ENCODE measurements around the gene DNASE1L1. TPM values are rescaled to one million over a fixed set of nuclear protein-coding genes. Genes with fewer than 3 reads are reported as not detected.
A peak's percentile ranks its signal among the peaks of the same experiment; 100 is the strongest.

Gene DNASE1L1, protein sequence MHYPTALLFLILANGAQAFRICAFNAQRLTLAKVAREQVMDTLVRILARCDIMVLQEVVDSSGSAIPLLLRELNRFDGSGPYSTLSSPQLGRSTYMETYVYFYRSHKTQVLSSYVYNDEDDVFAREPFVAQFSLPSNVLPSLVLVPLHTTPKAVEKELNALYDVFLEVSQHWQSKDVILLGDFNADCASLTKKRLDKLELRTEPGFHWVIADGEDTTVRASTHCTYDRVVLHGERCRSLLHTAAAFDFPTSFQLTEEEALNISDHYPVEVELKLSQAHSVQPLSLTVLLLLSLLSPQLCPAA
- 10 to 100 TPM; 20.5 to 22.6 TPM for total RNA-seq
- total RNA-seq, result 27.7 to 31.4 reads per million in 2 donors

DNA sequence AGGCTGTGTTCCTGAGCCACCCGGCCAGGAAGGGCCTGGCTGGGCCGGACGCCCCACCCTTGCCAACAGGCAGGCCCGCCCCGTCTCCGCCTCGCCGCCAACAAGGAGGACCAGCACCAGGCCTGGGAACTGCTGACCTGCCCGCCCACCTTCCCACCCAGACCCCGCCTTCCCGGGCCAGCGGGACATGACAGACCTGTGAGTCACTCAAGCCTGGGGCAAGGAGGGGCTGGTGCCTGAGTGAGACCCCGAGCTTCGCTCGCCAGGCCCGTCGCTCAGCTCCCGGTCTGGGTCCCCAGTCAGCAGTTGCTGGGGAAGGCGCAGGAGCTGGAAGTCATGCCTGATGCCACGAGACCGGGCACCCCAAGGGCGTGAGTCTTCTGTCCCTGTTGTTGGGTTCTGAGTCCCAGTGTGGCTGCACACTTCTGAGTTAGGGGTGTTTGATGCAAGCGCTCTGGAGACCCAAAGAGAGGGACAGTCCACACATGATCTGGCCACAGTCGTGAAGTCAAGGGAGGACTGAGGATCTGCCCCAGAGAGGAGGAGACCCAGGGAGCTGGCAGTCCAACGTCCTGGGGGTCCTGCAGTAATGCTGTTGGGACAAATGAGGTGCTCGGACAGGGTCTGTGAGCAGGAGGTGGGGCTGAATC is at the start of gene DNASE1L1:
Gene DNASE1L1 (minus strand): TSS at position 33 of the 650 bp plus-strand sequence. CDS start 3,686 bp downstream, outside the sequence.
- H3K27ac Mint-ChIP-seq, result no peak within 1 kb of the TSS
- H3K4me3 Mint-ChIP-seq, result peak within 1 kb of the TSS; percentile 60
- no peaks in the 10 kb centered on the region for H3K9me3 ChIP-seq (ENCODE audit: control insufficient read depth, low read length, poor library complexity, severe bottlenecking)
- H3K27me3 Mint-ChIP-seq, result no peaks in the 10 kb centered on the region
- ATAC-seq (no peak), DNase-seq (peak in 1 of 3 donors; percentile 10)
- no peaks in the 10 kb centered on the region for H3K36me3 Mint-ChIP-seq (ENCODE audit: low read depth)
- H3K4me1 Mint-ChIP-seq, result peaks cover 7% of the 10 kb centered on the region

DNA sequence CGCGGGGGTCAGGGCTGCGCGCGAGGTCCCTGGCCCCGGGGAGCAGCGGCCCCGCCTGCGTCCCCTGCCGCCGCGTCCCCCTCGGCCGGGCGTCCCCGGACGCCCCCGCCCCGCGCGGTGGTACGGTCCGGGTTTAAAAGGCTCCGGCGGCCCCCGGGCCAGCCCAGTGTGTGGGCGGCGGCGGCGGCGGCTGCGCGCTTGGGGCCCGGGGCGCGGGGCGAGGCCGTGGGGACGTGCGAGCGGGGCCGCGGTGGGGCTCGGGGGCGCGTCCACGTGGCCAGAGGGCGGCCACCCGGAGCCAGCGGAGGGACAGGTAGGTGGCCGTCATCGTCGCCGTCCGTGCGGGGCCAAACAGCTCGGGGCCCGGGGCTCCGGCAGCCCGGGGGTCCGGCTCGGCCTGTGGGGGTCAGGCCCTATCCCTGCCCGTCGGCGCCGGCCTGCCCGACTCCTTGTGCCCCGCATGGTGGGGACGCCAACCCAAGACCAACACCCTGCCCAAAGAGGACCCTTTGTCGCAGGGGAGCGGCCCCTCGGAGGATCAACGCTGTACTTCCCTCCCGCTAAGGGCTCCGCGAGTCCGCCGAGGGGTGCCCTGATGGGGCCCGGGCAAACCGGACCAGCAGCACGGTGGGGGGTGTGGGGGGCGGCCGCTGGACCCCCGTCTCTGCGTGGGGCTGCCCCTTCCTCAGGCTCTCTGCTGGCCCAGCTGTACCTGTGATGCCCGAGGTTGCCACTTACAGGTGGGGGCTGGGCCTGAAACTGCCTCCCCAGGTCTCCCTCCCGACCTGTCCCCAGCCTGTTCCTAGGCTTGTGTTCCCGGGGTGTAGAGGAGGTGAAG is 49.3 kb upstream of the DNASE1L1 start, which contains the start of gene PLXNA3:
Gene PLXNA3 (plus strand): TSS at position 166 of the 838 bp plus-strand sequence. CDS start 1,903 bp downstream, outside the sequence.
- peak within 1 kb of the TSS; percentile 96 for H3K4me3 Mint-ChIP-seq

DNA sequence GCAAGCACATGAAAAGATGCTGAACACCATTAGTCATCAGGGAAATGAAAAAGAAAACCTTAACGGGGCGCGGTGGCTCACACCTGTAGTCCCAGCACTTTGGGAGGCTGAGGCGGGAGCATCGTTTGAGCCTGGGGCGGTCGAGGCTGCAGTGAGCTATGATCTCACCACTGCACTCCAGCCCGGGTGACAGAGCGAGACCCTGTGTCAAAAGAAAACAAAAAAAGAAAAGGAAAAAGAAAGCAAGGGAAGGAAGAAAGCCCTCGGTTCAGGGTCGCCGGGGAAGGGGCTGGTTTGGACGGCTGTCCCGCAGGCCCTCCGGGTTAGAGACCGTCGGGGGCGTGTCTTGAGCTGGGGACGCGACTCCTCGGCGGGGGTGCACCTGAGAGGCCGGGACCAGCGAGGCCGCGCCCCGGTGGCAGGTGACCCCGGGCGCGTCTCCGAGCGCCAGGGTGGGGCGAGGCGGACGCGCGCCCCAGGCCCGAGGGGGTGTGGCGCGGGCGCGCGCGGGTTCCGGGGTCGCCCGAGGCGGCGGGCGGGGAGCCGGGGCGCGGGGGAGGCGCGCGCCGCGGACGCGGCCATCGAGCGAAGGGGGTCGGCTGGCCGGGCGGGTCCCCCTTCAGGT is 48.5 kb upstream of the DNASE1L1 start:
- DNase-seq, result peak; percentile 51 to 64 (median 62)
- Mint-ChIP-seq H3K4me1 (peaks cover 15% of the 10 kb centered on the region), H3K27ac (peak overlapping the region; percentile 87), H3K36me3 (ENCODE audit: low read depth) (no peaks in the 10 kb centered on the region), H3K4me3 (peak overlapping the region; percentile 96), H3K27me3 (no peaks in the 10 kb centered on the region)
- ATAC-seq, result peak; percentile 76
- H3K9me3 ChIP-seq (ENCODE audit: control insufficient read depth, low read length, poor library complexity, severe bottlenecking), result no peaks in the 10 kb centered on the region

More for the DNA sequence above, 49.3 kb upstream of the DNASE1L1 start, which contains the start of gene PLXNA3:
- H3K9me3 ChIP-seq (ENCODE audit: control insufficient read depth, low read length, poor library complexity, severe bottlenecking), result no peaks in the 10 kb centered on the region
- no peaks in the 10 kb centered on the region for H3K27me3 Mint-ChIP-seq
- peak within 1 kb of the TSS; percentile 87 for H3K27ac Mint-ChIP-seq
- DNase-seq (peak; percentile 63 to 68 (median 65)), ATAC-seq (peak; percentile 83)
- H3K36me3 Mint-ChIP-seq (ENCODE audit: low read depth), result peaks cover 4% of the 10 kb centered on the region
- H3K4me1 Mint-ChIP-seq, result peaks cover 15% of the 10 kb centered on the region

DNA sequence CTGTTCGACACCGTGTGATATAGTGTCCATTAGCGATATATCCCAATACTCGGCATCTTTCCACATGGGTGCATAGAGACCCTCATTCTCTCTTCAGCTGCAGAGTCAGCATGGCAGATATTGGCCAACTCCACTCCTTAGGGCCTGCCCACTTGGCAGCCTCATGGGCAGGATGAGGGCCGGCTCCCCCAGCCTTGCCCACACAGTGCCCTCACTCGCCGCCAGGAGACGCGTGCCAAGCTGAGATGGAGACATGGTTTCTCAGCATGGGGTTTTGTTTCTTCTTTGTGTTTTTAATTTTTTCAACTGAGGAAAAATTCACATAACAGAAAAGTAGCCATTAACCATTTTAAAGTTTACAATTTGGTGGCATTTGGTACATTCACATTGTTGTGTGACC is 43.8 kb upstream of the DNASE1L1 start:
- H3K27me3 Mint-ChIP-seq, result no peaks in the 10 kb centered on the region
- no peaks in the 10 kb centered on the region for H3K36me3 Mint-ChIP-seq (ENCODE audit: low read depth)
- H3K4me1 Mint-ChIP-seq, result peaks cover 5% of the 10 kb centered on the region
- no peak overlapping the region for H3K4me3 Mint-ChIP-seq
- ATAC-seq (no peak), DNase-seq (no peak)
- no peaks in the 10 kb centered on the region for H3K9me3 ChIP-seq (ENCODE audit: control insufficient read depth, low read length, poor library complexity, severe bottlenecking)
- no peak overlapping the region for H3K27ac Mint-ChIP-seq

DNA sequence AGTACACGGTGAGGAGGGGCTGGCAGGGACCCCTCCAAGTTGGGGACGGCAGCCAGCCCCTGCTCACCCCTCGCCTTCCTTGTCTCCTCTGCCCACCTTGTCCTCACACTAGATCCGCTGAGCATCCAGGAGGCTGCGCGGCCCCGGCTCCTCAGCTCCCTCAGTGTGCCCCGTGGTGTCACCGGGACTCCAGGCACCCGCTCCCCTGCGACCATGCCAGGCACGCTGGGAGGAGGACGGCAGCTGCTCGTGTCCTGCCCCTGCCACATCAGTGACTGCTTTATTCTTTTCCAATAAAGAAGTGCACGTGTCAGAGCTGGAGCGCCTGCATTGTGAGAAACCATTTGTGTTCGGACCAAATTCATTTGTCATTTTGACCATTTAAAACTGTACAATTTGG is 41.3 kb upstream of the DNASE1L1 start:
- Mint-ChIP-seq H3K4me1 (peaks cover 4% of the 10 kb centered on the region), H3K27me3 (no peaks in the 10 kb centered on the region), H3K4me3 (no peak overlapping the region), H3K27ac (no peak overlapping the region), H3K36me3 (ENCODE audit: low read depth) (no peaks in the 10 kb centered on the region)
- ATAC-seq (no peak), DNase-seq (no peak)
- H3K9me3 ChIP-seq (ENCODE audit: control insufficient read depth, low read length, poor library complexity, severe bottlenecking), result no peaks in the 10 kb centered on the region

DNA sequence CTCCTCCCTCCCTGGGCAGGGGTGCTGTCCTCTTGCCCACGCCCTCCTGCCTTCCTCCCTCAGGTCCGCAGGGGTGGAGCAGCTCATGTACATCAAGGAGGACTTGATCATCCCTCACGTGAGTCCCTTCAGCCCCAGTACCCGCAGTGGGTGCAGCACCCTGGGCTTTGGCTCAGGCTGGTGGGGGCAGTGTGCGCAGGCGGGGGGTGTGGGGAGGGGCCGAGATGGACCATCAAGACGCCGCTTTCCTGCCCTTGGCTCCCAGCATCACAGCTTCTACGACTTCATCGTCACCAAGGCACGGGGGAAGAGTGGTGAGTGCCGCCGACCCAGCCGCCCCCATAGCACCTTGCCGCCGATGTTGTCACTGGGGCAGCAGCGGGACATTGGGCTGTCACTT is 40.6 kb upstream of the DNASE1L1 start:
- no peaks in the 10 kb centered on the region for H3K27me3 Mint-ChIP-seq
- no peak overlapping the region for H3K4me3 Mint-ChIP-seq
- no peaks in the 10 kb centered on the region for H3K9me3 ChIP-seq (ENCODE audit: control insufficient read depth, low read length, poor library complexity, severe bottlenecking)
- H3K4me1 Mint-ChIP-seq, result peaks cover 4% of the 10 kb centered on the region
- no peak for DNase-seq
- no peak overlapping the region for H3K27ac Mint-ChIP-seq
- no peaks in the 10 kb centered on the region for H3K36me3 Mint-ChIP-seq (ENCODE audit: low read depth)
- no peak for ATAC-seq

DNA sequence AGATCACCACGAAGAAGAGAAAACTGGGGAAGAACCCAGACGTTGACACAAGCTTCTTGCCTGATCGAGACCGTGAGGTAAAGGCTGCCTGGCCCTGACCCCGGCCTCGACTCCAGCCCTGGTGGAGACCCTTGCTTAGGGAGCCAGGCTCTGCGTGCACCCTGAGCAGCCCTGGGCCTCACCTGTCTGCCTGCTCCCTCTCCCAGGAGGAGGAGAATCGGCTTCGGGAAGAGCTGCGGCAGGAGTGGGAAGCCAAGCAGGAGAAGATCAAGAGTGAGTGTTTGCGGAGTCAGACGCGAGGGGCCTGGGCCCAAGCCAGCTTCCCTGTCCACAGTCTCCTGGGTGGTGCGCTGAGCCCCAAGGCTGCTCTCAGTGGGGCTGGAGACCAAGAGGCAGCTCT is 39.4 kb upstream of the DNASE1L1 start:
- H3K27ac Mint-ChIP-seq, result no peak overlapping the region
- H3K36me3 Mint-ChIP-seq (ENCODE audit: low read depth), result no peaks in the 10 kb centered on the region
- DNase-seq, result no peak
- peaks cover 5% of the 10 kb centered on the region for H3K4me1 Mint-ChIP-seq
- H3K27me3 Mint-ChIP-seq, result no peaks in the 10 kb centered on the region
- H3K9me3 ChIP-seq (ENCODE audit: control insufficient read depth, low read length, poor library complexity, severe bottlenecking), result no peaks in the 10 kb centered on the region
- no peak for ATAC-seq
- H3K4me3 Mint-ChIP-seq, result no peak overlapping the region

DNA sequence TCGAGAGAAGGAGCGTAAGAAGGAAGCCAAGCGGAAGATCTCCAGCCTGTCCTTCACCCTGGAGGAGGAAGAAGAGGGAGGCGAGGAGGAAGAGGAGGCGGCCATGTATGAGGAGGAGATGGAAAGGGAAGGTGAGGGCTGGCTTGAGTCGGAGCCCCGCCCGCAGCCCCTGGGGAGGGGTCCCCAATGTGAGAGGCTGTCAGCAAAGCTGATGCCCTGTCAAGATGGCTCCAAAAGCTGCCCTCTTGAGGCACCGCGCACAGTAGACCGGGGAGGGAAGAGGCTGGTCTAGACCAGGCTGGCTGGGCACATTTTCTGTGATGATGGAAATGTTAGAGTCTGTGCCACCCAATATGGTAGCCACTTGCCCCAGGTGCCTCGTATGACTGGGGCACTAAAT is 37.4 kb upstream of the DNASE1L1 start:
- H3K4me1 Mint-ChIP-seq, result peaks cover 15% of the 10 kb centered on the region
- no peaks in the 10 kb centered on the region for H3K36me3 Mint-ChIP-seq (ENCODE audit: low read depth)
- no peaks in the 10 kb centered on the region for H3K9me3 ChIP-seq (ENCODE audit: control insufficient read depth, low read length, poor library complexity, severe bottlenecking)
- H3K27me3 Mint-ChIP-seq, result no peaks in the 10 kb centered on the region
- no peak for ATAC-seq
- H3K27ac Mint-ChIP-seq, result peak overlapping the region; percentile 89
- DNase-seq, result no peak
- H3K4me3 Mint-ChIP-seq, result no peak overlapping the region

DNA sequence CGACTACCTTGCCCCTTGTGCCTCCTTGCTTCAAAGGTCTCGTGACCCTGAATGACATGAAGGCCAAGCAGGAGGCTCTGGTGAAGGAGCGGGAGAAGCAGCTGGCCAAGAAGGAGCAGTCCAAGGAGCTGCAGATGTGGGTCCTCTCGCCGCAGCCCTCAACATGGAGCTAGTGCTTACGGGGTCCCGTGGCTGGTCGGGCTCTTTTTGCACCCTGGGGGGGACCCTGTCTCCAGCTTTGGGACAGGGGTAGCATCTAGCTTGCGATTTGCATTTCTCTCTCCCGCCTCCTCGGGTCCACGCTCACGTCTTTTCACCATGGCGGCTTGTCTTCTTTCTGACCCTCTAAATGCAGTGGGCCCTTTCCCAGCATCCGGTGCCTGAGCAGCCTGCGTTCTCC is 36.7 kb upstream of the DNASE1L1 start:
- Mint-ChIP-seq H3K4me3 (no peak overlapping the region), H3K27ac (no peak overlapping the region), H3K27me3 (no peaks in the 10 kb centered on the region), H3K36me3 (ENCODE audit: low read depth) (no peaks in the 10 kb centered on the region), H3K4me1 (peaks cover 15% of the 10 kb centered on the region)
- no peaks in the 10 kb centered on the region for H3K9me3 ChIP-seq (ENCODE audit: control insufficient read depth, low read length, poor library complexity, severe bottlenecking)
- ATAC-seq (no peak), DNase-seq (no peak)

DNA sequence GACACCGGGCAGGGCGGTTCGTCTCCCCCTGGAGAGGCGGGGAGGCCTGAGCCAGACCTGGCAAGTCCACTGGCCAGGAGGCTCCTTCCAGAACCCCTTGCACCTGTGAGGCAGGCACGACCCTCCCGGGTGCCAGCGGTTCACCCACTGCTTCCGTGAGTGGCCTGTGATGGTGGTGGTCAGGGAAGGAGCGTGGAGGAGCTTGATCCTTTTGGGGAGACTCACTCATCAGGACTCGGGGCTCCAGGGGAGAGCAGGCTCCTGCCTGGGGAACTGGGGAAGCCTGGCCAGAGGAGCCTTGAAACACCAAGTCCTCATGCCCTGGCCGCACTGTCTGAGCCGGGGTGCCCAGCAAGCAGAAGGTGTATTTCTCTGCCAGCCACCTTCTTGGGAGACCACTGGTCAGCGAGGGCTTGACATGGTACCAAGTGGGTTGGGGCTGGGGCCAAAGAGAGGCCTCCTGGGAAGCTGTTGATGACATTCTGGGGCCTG is 35.7 kb upstream of the DNASE1L1 start:
- ATAC-seq, result no peak
- no peak overlapping the region for H3K27ac Mint-ChIP-seq
- no peak for DNase-seq
- no peaks in the 10 kb centered on the region for H3K9me3 ChIP-seq (ENCODE audit: control insufficient read depth, low read length, poor library complexity, severe bottlenecking)
- H3K4me3 Mint-ChIP-seq, result peak overlapping the region; percentile 45
- peaks cover 15% of the 10 kb centered on the region for H3K4me1 Mint-ChIP-seq
- H3K27me3 Mint-ChIP-seq, result no peaks in the 10 kb centered on the region
- no peaks in the 10 kb centered on the region for H3K36me3 Mint-ChIP-seq (ENCODE audit: low read depth)

DNA sequence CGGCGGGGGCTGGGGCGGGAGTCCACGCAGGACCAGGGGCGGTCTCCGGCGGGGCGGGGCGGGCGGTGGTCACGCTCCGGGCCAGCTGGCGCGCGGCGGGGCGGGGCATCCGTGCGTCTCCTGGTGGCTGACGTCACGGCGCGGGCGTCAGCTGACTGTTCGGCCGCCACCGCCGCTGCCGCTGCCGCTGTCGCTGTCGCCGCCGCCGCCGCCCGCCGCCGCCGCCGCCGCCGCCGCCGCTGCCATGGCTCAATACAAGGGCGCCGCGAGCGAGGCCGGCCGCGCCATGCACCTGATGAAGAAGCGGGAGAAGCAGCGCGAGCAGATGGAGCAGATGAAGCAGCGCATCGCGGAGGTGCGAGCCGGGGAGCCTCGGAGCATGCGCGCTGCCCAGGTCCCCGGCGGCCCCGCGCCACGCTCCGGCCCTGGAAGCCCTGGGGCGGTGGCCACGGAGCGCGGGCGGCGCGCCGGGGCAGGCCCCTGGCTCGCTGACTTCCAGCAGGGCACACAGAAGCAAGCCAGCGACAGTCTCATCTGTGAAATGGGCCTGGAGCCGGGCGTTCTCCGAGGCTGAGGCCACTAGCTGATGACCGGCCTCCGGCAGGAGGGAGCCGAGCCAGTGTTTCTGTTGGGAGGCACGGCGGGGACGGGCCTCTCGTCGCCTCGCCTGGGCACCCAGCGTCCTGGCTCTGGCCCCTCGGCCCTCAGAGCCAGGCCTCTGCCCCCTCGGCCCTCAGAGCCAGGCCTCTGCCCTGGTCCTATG is 35.1 kb upstream of the DNASE1L1 start, which contains the start of gene FAM50A:
Gene FAM50A (plus strand): TSS at position 150 of the 763 bp plus-strand sequence. CDS start 95 bp downstream, at position 245.
- H3K36me3 Mint-ChIP-seq (ENCODE audit: low read depth), result no peaks in the 10 kb centered on the region
- DNase-seq (peak; percentile 55 to 69 (median 66)), ATAC-seq (peak; percentile 80)
- H3K9me3 ChIP-seq (ENCODE audit: control insufficient read depth, low read length, poor library complexity, severe bottlenecking), result no peaks in the 10 kb centered on the region
- H3K27ac Mint-ChIP-seq, result peak within 1 kb of the TSS; percentile 91
- peak within 1 kb of the TSS; percentile 83 for H3K4me3 Mint-ChIP-seq
- H3K4me1 Mint-ChIP-seq, result peaks cover 15% of the 10 kb centered on the region
- H3K27me3 Mint-ChIP-seq, result no peaks in the 10 kb centered on the region

DNA sequence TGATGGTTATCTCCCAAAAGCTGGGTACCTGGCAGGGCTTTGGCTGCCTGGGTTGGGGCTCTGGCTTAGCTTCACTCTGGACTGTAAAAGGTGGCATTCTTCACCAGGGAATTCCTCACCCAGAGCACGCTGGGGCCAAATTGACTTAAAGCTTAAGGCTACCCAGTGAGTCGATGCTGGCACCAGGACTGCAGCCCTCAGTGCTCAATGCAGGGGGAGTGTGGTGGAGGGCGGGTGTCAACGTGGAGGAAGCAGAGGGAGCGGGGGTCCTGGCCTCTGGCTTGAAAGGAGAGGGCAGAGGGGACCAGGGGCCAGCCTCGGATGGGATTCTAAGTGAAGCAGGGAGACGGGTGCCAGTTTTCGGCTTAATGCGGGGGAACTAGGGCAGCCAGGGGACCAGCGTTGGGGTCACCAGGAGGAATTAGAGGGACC is 34.4 kb upstream of the DNASE1L1 start:
- peak overlapping the region; percentile 91 for H3K27ac Mint-ChIP-seq

More for the DNA sequence above, 34.4 kb upstream of the DNASE1L1 start:
- Mint-ChIP-seq H3K27me3 (no peaks in the 10 kb centered on the region), H3K4me1 (peaks cover 15% of the 10 kb centered on the region), H3K4me3 (peak overlapping the region; percentile 83), H3K36me3 (ENCODE audit: low read depth) (no peaks in the 10 kb centered on the region)
- no peak for DNase-seq
- no peaks in the 10 kb centered on the region for H3K9me3 ChIP-seq (ENCODE audit: control insufficient read depth, low read length, poor library complexity, severe bottlenecking)
- ATAC-seq, result no peak

Data from T-helper 17 cell (primary cell).